Epithelial cell of esophagus (primary cell): ENCODE results near the gene TMEM164.
A peak's percentile ranks its signal among the peaks of the same experiment; 100 is the strongest.

Experiments
- DNase-seq: peaks from one replicate; pipeline ENCODE4 v3.0.0; 2010; ENCODE audit warnings: low read depth
- H3K4me3 ChIP-seq: 2 replicates; pipeline ENCODE4 v1.5.1; 2011; ENCODE audit warnings: mild to moderate bottlenecking, low read length, control low read depth
- TF ChIP-seq, protein P1 (sequence below): IDR thresholded peaks from 2 replicates; pipeline ENCODE4 v1.5.1; 2011; ENCODE audit warnings: low read depth, mild to moderate bottlenecking, low read length, control low read depth, inconsistent platforms; ENCODE audit not compliant: insufficient read depth; ENCODE audit errors: missing control alignments

Gene TMEM164

DNA sequence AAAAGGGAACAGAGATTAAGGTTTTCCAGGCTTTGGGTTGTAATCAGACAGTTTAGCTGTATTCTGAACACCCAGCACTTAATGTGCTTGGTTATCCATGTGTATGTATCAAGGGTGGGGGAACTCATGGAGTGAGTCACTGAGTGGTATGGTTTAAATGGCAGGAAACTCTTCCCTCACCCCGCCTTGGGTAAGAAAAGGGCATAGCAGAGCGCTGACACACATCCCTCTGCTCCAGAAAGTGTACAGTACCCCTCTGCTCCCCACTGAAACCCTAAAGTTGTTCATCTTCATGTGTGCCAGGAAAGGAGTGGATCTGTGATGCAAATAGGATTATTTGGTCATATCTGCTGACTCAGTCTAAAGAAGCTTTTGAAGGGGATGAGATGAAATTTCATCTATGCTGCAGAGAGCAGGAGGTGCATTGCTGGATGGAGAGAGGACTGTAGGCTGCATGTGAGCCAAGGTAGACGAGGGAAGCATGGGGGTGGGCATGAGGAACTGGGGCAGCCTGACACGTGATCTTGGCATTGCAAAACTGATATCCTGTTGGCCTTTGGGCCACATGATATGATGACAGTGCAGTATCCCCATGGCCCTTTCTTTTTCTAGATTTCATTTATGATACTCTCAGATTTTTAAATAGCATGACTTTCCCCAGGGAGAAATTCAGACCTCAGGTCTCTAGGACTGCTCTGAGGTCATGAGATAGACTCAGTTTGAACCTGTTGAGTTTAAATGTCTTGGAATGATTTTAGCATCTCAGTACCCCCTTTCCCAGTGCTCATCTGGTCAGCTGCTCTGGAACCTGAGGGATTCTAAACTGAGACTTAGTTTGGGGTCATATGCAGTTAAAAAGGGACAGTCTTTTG is 84.8 kb downstream of the TMEM164 start:
- no peak overlapping the region for H3K4me3 ChIP-seq
- TF ChIP-seq, protein P1, sequence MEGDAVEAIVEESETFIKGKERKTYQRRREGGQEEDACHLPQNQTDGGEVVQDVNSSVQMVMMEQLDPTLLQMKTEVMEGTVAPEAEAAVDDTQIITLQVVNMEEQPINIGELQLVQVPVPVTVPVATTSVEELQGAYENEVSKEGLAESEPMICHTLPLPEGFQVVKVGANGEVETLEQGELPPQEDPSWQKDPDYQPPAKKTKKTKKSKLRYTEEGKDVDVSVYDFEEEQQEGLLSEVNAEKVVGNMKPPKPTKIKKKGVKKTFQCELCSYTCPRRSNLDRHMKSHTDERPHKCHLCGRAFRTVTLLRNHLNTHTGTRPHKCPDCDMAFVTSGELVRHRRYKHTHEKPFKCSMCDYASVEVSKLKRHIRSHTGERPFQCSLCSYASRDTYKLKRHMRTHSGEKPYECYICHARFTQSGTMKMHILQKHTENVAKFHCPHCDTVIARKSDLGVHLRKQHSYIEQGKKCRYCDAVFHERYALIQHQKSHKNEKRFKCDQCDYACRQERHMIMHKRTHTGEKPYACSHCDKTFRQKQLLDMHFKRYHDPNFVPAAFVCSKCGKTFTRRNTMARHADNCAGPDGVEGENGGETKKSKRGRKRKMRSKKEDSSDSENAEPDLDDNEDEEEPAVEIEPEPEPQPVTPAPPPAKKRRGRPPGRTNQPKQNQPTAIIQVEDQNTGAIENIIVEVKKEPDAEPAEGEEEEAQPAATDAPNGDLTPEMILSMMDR: no peak
- peak; percentile 94 for DNase-seq

DNA sequence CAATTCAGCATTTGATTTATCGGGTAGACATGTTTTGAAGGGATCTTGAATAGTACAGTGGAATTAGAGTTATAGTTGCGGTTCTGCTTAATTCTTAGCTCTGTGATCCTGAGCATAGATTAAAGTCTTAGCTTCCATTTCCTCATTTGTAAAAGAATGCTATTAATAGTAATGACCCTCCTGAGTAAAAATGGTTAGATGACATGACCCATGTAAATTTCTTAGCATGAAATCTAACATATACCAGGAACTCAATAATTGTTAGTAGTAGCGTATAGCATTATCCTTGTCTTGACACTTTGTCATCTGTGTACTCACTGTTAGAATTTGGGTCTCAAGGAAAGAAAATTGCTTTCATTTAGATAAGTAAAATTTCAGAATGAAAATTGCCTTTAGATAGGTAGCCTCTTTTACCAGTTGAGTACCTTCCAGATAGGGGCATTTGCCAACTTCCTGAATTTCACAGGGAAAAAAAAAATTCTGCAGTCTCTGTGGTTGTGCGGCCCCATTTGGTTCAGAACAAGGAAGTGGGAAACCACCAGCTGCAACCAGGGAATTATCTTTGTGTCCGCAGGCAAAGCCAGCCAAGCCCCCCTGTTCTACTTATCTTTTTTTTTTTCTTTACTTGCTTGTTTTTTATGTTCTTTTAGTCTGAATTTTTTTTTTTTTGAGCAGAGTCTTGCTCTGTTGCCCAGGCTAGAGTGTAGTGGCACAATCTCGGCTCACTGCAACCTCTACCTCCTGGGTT is 86.9 kb downstream of the TMEM164 start:
- TF ChIP-seq, protein P1: no peak
- H3K4me3 ChIP-seq: no peak overlapping the region
- DNase-seq: no peak

DNA sequence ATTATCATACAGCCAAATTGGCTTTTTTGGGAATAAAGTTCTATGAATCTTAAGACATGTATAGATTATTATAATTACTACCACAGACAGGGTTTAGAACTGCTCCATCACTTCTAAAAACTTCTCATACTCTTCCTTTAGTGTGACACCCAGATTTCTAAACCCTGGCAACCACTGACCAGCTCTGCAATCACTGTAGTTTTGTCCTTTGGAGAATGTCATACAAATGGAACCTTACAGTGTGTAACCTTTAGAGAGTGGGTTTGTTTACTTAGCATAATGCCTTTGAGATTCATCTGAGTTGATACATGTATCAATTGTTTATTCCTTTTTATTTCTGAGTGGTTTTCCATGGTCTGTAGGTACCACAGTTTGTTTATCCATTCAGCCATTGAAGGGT is 95.0 kb downstream of the TMEM164 start:
- DNase-seq: no peak
- TF ChIP-seq, protein P1: no peak
- no peak overlapping the region for H3K4me3 ChIP-seq

DNA sequence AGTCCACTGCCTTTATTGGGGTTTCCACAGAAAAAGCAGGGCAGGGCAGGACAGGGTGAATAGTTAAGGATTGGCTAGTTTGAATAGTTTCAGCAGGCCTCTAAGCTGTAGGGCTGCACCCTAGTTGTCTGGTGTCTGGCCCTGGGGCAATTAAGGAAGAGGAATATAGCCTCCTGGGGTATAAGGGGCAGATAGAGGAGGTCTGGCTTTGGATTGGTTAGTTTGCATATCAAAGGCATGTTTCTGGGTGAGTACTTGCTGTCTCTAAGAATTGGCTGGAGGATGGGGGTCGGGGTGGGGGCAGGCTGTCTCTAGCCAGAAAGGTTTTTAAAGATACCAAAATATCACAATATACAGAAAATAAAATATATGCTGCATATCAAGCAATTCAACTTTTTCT is 100.4 kb downstream of the TMEM164 start:
- TF ChIP-seq, protein P1: no peak

DNA sequence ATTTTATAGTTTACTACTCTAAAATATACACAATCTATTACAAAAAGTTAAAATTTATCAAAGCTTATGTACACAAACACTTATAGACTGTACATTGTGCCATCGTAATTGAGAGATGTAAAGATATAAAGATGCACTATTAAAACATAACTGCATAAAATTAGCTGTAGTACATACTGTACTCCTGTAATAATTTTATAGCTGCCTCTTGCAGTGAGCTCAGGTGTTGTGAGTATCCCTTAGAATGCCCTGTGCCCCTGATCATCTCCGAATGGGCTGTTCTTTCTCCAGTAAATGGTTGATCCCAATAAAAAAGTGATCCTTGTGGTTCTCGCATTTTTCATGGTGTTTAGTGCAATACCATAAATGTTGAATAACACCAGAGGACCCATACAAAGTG is 101.2 kb downstream of the TMEM164 start:
- TF ChIP-seq, protein P1: no peak
- no peak overlapping the region for H3K4me3 ChIP-seq
- DNase-seq: no peak

More for the DNA sequence above, 100.4 kb downstream of the TMEM164 start:
- DNase-seq: no peak
- no peak overlapping the region for H3K4me3 ChIP-seq

DNA sequence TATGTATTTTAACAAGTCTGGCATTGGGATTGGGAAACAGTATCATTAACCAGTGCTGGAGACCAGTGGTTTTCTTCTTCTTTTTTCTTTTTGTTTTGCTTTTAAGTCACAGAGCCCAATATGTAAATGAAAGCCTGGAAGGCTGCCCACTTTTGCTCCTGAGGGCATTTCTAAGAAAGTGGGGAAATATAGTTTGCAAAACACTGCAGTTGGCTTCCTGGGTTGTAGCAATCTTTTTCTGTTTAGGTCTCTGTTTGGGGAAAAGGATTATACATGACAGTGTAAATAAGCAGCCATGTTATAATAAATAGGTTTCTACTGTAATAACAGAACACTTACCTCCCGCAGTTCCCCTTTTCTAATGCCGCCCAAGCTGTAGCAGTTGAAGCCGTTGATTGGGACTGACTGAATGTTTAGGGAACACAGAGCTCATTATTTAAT is 105.5 kb downstream of the TMEM164 start:
- peak; percentile 10 for DNase-seq
- TF ChIP-seq, protein P1: no peak
- no peak overlapping the region for H3K4me3 ChIP-seq
